NCI-H187 treated with DMSO at 0.1 percent for 48 hours (cell line): Measurements from ENCODE around the gene HPS1.

Source experiments
- DNase-seq: peaks from one replicate; lab custom pipeline; 2025; lab: John Stamatoyannopoulos, UW

HPS1 gene

DNA sequence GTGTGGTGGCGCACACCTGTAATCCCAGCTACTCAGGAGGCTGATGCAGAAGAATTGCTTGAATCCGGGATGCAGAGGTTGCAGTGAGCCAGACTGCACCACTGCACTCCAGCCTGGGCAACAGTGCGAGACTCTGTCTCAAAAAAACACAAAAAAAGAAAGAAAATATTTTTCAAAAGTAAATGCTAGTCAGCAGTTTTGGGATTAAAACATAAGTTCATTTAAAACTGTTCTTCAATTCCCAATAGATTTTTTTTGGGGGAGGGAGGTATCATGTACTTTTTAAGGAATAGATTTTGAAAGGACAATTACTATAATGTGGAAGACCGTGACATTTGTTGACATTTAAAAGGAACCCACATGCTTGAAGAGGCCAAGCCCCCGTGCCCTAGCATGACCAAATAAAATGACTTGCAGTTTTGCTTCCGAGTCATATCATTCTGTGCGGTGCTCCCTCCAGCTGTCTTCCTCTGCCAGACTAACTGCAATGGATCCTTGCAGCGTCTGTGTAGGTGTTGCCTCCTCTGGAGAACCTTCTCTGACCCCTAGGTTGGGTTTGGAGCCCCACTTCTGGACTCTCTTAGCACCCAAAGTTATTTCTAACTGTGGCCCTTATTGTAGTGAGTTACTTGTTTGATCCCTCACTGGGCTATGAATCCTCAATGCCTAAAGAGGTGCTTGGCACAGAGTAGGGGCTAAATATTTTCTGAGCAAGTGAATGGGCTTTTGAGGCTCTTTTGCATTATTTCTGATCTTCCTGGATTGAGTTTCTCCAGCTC, 17.4 kb upstream of the HPS1 start:
- no peak for DNase-seq

DNA sequence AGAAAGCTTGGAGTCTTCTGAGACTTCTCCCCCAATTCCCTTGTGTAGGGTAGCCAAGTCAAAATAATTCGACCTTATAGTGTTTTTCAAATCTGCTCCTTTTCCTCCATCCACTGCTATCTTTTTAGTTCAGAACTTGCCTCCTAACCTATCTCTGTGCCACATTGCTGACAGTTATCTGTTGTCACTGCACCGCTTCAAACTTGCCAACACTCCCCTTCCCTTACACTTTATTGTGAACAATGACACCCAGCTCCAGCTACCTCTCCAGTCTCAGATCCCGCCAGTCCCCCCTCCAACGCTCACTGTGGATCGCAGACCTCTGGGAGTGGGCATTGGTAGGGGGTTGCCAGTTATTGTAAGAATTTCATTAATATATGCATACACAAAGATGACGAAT, 16.3 kb upstream of the HPS1 start:
- DNase-seq: no peak

DNA sequence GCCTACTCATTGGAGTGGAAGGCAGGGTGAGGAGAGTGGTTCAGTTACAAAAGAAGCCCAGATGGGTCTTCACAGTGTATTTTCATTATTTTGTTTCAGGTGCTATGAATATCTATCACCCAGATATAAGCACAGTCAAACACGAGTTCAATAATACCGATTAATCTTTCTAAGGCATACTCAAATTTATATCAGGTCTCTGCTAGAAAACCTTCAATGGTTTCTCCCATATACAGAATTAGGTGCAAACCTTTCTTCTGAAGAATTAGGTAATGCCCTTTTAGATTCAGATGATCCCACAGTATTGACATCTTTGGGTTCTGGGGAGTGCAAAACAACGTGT, 14.7 kb upstream of the HPS1 start:
- DNase-seq: no peak

DNA sequence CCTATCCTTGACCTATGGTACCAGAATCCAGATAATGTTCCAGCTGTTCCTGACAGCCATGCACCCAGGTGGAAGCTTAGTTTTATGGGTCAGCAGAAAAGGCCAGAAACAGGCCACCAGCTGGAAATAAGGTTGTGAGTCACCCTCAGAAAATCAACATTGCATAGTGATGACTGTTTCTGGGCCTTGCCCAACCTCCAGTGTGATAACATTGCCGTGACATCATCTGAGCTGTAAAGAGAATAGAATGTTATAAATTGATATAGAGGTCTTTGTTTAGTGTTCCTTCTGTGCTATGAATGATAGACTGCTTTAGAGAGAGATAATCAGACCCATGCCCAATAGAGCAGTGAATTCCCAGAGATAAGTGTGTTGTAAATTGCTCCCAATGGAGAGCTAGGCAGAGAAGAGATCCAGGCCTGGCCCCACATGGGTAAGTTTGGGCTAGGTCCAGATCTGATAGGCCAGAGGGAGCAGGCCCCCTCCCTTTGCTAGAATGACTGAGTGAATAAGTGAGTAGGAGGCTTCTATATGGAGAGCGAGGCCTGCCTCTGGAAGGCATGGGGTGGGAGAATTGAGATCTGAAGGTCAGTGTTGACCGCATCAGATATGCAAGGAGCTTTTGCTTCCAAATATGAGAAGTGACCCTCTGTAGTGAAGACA, 14.2 kb upstream of the HPS1 start:
- DNase-seq: no peak

DNA sequence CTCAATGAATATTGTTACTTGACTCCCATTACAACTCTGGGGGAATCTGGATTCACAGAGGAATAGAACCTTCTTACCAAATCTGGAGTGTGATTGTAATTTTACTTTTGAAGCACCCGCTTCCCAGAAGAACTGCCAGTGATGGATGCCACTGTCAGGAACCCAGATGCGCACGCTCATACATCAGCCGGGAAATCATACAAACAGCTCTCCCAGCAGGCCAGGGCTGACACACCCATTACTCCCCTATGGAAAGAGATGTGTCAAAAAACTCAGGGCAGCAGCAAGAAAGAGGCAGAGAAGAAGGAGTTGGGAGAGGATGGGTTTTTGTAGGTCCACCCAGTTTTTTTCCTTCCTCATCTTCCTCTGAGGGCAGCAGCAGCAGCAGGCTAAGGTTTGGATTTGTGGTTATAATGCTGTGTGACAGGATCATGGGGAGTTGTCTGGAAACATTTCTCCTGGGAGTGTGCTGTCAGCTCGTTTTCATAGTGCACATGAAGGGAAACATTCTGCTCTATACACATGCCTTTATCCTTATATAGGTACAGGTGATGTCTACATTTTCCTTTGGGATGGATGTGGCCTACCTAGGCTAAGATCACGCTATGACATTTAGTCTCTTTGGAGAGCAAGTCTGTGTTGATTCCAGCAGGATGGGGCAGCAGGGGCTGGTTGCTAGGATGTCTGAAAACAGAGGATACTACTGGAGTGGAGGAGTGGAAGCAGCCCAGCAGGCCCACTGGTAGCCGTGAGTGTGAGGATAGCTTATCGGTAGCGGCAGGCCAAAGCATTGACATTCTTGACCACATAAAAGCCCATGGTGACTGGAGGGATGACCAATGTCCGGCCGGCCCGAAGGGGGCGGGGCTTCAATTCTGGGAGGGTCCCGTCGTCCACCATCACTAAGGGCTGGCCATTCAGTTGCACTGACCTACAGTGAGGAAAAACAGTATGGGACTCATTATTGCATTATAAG, 12.4 kb upstream of the HPS1 start:
- no peak for DNase-seq

DNA sequence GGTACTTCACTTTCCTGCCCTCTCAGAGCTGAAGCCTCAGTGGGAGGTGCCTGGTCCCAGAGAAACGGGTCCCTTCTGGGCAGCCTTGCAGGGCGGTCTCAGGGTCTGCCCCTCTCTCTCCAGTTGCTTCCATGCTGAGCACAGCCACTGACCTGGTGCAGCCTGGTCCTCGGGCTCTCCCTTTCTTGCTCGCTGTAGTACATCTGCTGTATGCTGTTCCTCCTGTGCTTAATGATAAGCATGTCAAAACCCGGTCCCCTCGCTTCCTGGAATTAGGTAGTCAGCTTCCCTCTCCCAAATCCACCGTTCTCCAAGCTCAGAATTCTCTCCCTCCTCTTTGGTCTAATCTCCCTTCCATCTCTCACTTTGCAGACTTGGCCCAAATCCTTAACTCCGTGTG, 11.0 kb upstream of the HPS1 start:
- DNase-seq: no peak

DNA sequence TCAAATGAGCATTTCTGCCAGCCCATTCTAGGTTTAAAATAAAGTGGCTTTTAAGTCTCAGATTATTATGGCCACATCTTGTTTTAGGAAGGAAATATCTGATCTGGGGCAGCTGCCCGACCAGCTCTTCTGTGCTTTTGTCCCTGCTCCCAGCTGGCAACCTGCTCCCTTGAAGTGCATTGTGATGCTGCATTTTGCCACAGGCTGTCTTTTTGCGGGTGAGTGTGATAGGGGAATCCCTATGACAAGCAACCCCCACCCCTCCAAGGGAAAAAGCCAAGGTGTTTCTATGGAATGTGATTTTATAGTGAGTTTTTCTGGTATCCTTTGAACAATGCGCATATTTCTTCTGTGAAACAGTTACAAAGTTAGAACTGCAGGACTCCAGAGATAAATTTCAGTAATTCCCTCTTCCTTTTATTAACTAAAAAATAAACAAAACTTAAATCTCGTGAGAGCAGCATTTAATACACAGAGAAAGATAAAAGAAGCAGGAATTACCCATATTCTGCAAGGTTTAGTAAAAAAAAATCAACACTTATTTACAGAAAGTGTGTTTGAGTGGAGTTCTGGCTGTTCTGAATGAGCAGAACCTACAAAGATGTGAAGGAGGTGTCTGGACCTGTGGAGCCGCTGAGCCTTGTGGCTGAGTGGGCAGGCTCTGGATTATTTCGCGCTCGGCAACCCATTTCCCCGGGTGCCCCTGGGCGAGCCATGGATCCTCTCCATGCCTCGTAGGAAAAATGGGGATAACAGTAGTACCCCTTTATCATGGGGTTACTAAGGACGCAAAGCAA, 10.1 kb upstream of the HPS1 start:
- DNase-seq: no peak

DNA sequence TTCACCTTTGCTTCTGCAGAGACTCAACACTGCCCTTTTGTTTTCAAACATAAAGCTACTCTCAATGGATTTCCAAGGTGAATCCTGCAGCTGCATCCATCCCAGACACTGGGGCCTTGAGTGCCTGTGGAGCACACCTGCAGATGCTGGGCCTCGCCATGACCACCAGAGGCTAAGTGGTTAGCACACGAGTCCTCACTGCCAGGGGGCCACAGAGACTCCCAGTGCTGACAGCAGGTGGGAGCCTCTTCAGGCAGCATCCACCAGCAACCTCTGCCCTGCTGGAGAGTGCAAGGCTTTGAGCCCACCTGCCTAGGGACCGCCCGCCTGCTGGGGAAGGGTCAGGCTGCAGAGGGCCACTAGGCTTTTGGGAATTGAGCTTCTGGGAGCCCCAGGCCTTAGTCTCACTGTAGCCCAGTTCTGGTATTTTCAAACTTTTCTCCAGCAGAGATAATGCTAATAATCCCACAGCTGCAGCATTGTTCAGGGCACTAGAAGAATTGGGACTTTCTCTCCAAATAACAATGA, 9.4 kb upstream of the HPS1 start:
- no peak for DNase-seq

DNA sequence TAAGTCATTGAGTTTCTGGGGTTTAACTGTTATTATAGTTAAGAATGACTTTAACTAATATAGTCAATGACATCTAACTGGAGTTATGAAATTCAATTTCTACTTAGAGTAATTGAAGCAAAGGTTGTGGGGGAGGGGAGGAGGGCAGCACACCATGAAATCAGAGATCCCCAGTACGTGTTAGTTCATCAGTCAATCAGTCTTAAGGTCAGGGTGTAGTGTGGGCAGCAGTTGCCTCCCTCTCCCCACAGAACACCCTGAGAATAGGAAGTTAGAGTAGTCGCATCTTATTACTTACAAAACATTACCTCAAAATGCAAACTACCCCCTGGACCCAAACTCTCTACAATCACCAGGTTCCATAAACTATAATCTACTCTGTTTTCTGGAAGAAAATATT, 7.0 kb upstream of the HPS1 start:
- no peak for DNase-seq

DNA sequence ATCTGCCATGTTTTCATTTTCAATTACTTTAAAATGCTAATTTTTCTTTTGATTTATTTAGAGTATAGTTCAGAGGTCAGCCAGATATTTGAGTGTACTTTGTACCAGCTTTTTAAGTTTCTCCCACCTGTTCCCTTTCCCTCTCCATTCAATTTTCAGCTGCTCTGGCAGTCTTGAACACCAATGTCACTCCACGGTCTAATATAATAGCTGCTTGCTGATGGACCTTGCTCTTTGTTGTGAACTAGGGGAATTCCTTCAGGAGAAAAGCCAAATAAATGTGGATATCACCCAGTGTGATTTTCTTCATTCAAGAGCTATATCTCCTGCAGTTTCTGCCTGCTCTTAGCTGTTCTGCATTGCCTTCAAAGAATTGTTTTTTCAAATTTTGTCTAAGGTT, 3.9 kb upstream of the HPS1 start:
- no peak for DNase-seq

DNA sequence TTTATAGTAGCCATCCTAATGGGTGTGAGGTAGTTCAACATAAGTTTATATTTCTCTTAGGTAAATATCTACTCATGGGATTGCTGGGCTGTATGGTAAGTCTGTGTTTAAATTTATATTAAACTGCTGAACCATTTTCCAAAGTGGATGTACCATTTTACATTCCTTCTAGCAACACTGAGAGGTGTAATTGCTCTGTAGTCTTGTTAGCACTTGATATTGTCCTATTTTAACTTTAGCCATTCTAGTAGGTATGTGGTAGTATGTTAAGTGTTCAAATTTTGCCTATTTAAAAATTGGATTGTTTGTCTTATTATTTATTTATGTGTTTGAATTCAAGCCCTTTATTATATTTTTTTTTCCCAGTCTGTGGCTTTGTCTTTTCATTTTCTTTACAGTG, 2.6 kb upstream of the HPS1 start:
- no peak for DNase-seq

DNA sequence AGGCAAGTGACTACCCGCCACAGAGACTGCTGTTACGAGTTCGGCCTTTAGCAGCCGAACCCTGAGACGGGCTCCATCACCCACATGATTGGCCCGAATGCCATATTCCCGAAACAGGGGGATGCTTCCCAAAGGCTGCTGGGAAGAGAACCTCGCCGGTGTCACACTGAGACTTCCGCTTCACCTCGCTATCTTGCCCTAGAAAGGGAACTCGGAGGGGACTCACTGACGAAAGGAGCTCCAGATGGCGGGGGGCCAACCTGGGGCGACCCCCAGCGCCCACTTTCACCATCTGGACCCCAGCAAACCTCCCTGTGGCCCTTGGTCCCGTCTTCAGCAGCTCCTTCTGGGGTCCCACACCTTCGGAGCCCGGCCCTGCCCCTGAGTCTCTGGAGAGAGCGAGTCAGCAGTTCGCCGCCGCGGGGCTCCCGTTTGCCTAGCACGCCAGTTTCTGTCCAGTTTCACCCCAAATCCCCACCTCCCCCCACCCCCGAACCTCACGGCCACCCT, 529 bp downstream of the HPS1 start:
- no peak for DNase-seq

DNA sequence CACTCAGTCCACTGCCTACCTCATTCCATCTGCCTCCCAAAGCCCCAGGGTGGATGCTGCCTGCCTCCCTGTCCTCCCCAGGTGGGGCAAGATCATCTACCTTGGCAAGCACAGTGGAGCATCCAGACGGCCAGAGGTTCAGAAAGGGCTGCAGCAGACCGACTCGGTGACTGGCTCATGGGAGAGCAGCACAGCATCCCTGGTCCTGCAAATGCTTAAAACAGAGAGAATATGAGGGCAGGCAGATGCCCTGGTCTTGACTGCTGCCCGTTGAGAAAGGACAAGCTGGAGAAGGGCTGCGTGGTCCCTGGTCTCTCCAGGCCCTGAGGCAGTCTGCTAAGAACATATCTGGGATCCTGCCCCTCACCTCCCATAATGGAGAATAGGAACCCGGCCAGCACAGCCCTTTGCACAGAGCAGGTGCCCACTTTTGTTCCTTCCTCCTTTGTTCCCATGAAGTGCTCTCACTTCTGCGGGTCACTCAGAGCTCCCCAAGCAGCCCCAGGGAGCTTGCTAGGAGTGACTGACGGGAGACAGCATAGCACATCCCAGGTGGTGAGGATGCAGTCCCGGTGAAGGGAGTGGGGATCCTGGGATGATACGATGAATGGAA, 1.4 kb downstream of the HPS1 start:
- DNase-seq: no peak

DNA sequence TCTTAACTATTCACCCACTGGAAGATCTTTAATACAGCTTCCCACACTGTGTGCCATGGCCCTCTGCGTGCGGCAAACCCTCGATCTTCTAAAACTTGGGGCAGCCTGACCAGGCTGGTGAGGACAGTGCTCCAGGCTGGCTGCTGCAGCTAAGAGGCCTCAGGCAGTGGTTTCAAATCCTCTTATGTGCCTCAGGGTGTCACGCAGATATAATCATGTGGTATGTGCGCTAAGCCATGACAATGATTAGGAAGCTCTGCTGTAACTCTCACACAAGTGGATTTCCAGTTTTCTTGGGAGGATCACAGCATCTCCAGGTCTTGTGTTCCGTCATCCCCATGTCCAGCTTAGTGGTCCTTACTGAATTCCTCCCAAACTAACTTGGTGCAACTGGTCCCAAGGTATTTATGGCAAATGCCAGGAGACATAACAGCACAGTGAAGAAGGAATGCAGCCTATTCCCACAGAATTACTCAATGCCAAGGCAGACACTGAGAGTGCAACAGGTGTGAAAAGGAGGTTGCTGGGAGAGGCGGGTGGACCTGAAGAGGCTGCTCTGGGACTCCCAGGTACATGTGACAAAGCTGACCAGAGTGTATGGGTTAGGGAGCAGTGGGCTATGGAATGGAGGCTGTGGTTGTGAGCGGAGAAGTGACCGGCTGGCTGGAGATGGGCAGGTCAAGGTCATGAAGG, 2.3 kb downstream of the HPS1 start:
- DNase-seq: no peak

DNA sequence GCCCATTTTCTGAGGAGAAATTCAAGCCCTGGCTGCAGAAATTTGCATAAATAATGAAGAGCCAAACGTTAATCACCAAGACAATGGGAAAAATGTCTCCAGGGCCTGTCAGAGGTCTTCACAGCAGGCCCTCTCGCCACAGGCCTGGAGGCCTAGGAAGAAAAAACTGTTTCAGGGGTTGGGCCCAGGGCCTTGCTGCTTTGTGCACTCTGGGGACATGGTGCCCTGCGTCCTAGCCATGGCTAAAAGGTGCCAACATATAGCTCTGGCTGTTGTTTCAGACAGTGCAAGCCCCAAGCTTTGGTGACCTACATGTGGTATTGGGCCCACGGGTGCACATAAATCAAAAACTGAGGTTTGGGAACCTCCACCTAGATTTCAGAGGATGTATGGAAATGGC, 8.0 kb downstream of the HPS1 start:
- no peak for DNase-seq

DNA sequence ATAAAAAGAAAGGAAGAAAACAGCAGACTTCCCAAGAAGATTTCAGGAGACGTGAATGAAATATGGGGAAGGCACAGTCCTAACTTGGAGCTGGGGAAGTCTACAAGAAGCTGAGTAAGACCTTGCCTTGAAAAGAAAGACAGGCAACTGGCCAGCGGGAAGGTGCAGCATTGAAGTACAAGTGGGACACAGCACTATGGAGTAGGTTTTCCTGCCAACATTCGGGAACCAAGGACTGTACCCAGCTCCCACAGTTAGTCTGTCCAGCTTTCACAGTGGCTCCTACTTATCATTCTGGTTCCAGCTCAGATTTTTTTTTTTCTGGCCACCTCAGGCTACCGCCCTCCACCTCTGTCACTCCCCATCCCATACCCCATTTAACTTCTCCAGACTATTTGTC, 10.0 kb downstream of the HPS1 start:
- DNase-seq: no peak

DNA sequence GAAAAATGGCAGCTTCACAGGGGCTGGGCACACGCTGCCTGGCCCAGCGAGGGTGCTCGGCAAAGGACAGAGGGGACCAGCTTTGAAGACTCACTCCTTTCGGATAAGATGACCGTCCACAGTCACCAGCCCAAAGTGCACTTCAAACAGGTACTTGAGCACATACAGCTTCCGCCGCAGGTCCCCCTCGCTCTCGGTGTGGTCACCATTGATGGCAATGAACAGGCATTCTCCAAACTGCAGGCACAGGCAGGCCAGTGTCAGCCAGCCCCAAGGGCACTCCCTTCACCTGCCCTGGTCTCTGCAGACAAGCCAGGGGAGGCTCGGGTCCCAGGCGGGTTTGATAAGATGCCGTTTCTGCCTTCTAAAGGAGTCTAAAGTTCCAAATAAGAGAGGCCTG, 11.6 kb downstream of the HPS1 start:
- no peak for DNase-seq

DNA sequence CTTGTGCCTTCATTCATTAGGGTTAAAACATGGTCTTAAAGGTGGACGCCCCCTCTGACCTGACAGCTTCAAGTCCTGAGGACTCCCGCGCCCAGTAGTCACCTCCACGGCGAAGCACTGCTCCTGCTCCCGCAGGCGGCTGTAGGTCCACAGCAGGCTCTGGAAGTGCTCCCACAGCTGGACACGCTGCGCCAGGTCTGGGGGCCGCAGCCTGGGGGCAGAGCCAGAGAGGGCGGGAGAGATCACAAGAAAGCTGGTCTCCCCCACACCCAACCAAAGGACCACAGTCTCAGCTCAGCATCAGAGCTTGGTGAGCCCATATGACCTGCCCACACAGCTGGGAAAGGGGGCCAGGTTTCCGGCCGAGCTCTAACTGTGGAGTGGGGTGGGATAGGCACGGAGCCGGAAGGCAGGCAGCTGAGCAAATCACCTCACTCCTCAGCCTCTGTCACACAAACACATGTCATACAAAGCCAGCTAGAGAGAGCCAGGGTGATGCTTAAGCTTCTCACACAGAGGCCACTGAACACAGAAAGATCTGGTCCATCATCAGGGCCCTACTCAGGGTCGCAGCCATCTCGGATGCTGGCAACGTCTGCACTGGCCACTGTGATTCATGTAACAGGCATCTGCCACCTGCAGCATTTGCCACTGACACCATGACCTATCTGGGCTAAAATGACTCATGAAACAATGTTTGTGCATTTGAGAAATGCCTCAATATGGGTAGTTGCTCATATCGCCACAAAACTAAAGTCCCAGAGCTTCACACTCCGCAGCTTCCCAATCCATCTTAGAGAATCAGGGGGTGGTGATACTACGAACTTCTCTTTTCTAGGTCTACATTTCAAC, 12.6 kb downstream of the HPS1 start:
- no peak for DNase-seq

DNA sequence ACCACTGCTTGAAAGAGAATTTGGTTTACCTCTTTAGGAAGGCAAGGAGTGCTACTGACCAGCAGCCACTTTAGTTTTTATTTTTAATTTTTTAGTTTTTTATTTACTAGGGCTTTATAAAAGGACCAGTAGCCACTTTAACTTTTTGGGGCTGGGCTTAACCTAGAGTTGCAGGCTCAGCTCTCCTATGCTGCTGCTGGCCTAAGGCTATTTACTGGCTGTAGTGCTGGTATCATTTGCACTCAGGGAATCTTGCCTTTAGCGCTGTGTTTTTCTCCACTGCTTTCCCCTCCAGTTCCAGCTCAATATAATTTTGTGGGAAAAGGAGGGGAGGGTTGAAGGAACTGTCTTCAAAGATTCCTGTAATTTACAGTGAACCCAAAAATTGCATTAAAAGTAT, 13.4 kb downstream of the HPS1 start:
- DNase-seq: no peak

DNA sequence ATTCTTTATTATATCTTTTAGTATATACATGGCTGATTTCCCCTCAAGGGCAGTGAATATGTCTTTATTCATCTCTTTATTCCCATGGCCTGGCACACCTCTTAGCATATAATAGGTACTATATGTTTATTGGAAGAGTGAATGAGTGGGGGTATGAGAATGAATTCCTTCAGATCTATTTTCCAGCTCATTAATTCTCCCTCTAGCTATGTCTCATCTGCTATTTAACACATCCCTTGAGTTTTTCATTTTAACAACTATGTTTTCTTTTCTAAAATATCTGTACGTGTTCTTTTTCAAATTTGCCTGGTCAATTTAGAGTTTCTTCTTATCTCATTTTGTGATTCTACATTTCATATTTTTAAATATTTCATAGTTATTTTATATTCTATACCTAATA, 14.4 kb downstream of the HPS1 start:
- no peak for DNase-seq
